HG02571 (cell line): ENCODE data around the gene FHIT.

ENCODE experiments used
- ATAC-seq: cut with Tn5 transposase; IDR thresholded peaks from one replicate; pipeline ENCODE4 v1.9.1; 2021; ENCODE audit warnings: mild to moderate bottlenecking, moderate library complexity; ENCODE audit not compliant: unreplicated experiment

FHIT gene

GRCh38 chr3:60263191-60263590 lies 988.1 kb downstream of the FHIT start:
- ATAC-seq = no peak

- ATAC-seq = no peak
These were observed 988.7 kb downstream of the FHIT start for GRCh38 chr3:60262546-60262945.

GRCh38 chr3:60260546-60260945 lies 990.7 kb downstream of the FHIT start:
- ATAC-seq = no peak

GRCh38 chr3:60250810-60251209 lies 1000.4 kb downstream of the FHIT start:
- ATAC-seq = no peak

GRCh38 chr3:60250206-60250605 lies 1001.0 kb downstream of the FHIT start:
- no peak for ATAC-seq

GRCh38 chr3:60246361-60246760 lies 1004.9 kb downstream of the FHIT start:
- no peak for ATAC-seq

- no peak for ATAC-seq
These were observed 1007.8 kb downstream of the FHIT start for GRCh38 chr3:60243456-60243855.

- ATAC-seq = no peak
These were observed 1010.8 kb downstream of the FHIT start for GRCh38 chr3:60240492-60240891.

GRCh38 chr3:60238550-60238949 lies 1012.7 kb downstream of the FHIT start:
- no peak for ATAC-seq

GRCh38 chr3:60229502-60229901 lies 1021.8 kb downstream of the FHIT start:
- no peak for ATAC-seq

- no peak for ATAC-seq
These were observed 1022.4 kb downstream of the FHIT start for GRCh38 chr3:60228823-60229222.

GRCh38 chr3:60226912-60227311 lies 1024.3 kb downstream of the FHIT start:
- no peak for ATAC-seq

- ATAC-seq = no peak
These were observed 1025.4 kb downstream of the FHIT start for GRCh38 chr3:60225848-60226247.

- ATAC-seq = no peak
These were observed 1030.5 kb downstream of the FHIT start for GRCh38 chr3:60220768-60221167.

- no peak for ATAC-seq
These were observed 1031.8 kb downstream of the FHIT start for GRCh38 chr3:60219501-60219900.

- no peak for ATAC-seq
These were observed 1033.9 kb downstream of the FHIT start for GRCh38 chr3:60217156-60217911.

GRCh38 chr3:60216462-60217075 lies 1034.7 kb downstream of the FHIT start:
- no peak for ATAC-seq

- ATAC-seq = no peak
These were observed 1035.3 kb downstream of the FHIT start for GRCh38 chr3:60215946-60216345.

GRCh38 chr3:60207905-60208304 lies 1043.3 kb downstream of the FHIT start:
- ATAC-seq = no peak

GRCh38 chr3:60206206-60206605 lies 1045.0 kb downstream of the FHIT start:
- no peak for ATAC-seq

GRCh38 chr3:60202052-60202726 lies 1049.1 kb downstream of the FHIT start:
- ATAC-seq = no peak

GRCh38 chr3:60199306-60199705 lies 1051.9 kb downstream of the FHIT start:
- ATAC-seq = no peak
